Measurements from ENCODE around the gene BLOC1S6. TPM values are rescaled to one million over a fixed set of nuclear protein-coding genes. Genes with fewer than 3 reads are reported as not detected.

Gene BLOC1S6
- total RNA-seq, 2 donors from 2014 or later = 43.3 to 46.8 TPM

DNA sequence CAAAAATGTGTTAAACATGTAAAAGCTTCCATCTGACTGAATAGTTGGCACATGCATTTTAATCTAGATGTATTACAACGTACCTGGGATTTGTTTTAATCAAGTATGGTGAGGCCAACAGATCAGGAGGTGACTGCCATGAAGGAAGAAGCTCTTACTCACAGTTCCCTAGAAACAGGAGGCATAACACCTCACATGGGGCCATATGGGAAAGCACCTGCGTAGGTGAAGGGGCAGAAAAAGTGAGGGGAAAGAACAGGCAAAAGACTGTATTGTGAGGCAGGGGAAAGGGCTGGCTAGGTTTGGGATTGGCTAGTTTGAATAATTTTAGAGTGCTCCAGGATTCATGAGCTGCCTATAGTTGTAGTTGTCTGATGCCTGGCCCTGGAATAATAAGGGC is 57.3 kb downstream of the BLOC1S6 start:
- no peak overlapping the region for H3K9ac ChIP-seq (ENCODE audit: extremely low read depth, low read length, poor library complexity, severe bottlenecking)
- H3K4me1 Mint-ChIP-seq = peaks cover 8% of the 10 kb centered on the region
- H3K27ac ChIP-seq (ENCODE audit: low read depth, low read length) = no peak overlapping the region
- H3K9me3 ChIP-seq (ENCODE audit: control insufficient read depth, low read length) = no peaks in the 10 kb centered on the region
- H3K36me3 Mint-ChIP-seq (ENCODE audit: low read depth) = no peaks in the 10 kb centered on the region
- WGBS, 2 experiments (ENCODE audit: insufficient coverage in 1 of 2, insufficient read length in 1 of 2) = 60 to 75% methylated on average over 2 of the region's 2 CpGs
- TF ChIP-seq, protein P1, sequence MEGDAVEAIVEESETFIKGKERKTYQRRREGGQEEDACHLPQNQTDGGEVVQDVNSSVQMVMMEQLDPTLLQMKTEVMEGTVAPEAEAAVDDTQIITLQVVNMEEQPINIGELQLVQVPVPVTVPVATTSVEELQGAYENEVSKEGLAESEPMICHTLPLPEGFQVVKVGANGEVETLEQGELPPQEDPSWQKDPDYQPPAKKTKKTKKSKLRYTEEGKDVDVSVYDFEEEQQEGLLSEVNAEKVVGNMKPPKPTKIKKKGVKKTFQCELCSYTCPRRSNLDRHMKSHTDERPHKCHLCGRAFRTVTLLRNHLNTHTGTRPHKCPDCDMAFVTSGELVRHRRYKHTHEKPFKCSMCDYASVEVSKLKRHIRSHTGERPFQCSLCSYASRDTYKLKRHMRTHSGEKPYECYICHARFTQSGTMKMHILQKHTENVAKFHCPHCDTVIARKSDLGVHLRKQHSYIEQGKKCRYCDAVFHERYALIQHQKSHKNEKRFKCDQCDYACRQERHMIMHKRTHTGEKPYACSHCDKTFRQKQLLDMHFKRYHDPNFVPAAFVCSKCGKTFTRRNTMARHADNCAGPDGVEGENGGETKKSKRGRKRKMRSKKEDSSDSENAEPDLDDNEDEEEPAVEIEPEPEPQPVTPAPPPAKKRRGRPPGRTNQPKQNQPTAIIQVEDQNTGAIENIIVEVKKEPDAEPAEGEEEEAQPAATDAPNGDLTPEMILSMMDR (conservative IDR thresholded peaks at IDR 0.05) = no peak
- no peaks in the 10 kb centered on the region for H3K4me1 ChIP-seq (ENCODE audit: control insufficient read depth, insufficient read depth, low read length)
- H3K9me3 Mint-ChIP-seq = no peaks in the 10 kb centered on the region
- H3K27ac Mint-ChIP-seq = no peak overlapping the region
- no peak overlapping the region for H3K4me3 Mint-ChIP-seq
- DNase-seq = no peak
- no peak overlapping the region for H3K4me3 ChIP-seq (ENCODE audit: low read length)
- peaks cover 83% of the 10 kb centered on the region for H3K27me3 Mint-ChIP-seq (ENCODE audit: insufficient read depth)
- peaks cover 71% of the 10 kb centered on the region for H3K27me3 ChIP-seq (ENCODE audit: control insufficient read depth, insufficient read depth, low read length, poor library complexity, severe bottlenecking)
- H3K36me3 ChIP-seq (ENCODE audit: control insufficient read depth, insufficient read depth, low read length) = no peaks in the 10 kb centered on the region

DNA sequence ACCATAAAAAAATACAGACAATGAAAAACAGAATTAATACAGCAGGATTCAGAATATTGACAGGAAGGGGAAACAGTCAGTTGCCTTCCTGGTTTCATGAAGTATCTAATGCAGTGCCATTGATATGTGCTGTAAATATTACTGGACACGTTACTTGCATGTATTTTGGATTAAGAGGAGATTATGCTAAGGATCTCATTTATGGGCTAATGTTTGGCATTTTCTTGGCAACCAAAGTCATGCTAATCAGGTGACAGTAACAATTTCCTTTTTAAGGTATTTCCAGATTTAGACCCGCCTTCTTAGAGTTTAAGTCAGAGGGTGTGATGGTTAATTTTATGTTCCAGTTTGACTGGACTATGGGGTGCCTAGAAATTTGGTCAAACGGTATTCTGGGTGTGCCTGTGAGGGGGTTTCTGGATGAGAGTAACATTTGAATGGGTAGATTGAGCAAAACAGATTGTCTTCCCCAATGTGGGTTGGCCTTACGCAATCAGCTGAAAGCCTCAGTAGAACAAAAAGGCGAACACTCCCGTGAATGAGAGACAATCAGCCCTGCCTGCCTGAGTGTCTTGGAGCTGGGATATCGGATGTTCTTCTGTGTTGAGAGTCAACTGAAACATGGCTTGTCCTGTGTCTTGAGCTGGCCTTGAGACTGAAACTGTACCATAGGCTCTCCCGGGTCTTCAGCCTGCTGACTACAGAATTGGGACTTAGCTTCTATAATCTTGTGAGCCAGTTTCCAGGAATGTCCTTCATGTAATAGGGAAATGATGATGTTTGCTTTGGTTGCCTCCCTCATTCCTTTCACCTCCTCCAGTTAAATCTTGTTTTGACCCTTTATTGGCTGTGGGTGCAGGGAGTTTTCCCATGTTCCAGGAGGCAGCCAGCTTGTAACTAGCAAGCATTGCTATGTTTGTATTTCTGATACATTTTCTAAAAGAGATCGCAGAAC is 58.1 kb downstream of the BLOC1S6 start:
- Mint-ChIP-seq H3K4me3 (no peak overlapping the region), H3K36me3 (ENCODE audit: low read depth) (no peaks in the 10 kb centered on the region), H3K27me3 (ENCODE audit: insufficient read depth) (peaks cover 82% of the 10 kb centered on the region), H3K9me3 (no peaks in the 10 kb centered on the region), H3K27ac (no peak overlapping the region), H3K4me1 (peaks cover 8% of the 10 kb centered on the region)
- H3K9ac ChIP-seq (ENCODE audit: extremely low read depth, low read length, poor library complexity, severe bottlenecking) = no peak overlapping the region
- 92 to 94% methylated on average over 5 to 9 of the region's 9 CpGs for WGBS, 2 experiments (ENCODE audit: insufficient coverage in 1 of 2, insufficient read length in 1 of 2)
- H3K4me1 ChIP-seq (ENCODE audit: control insufficient read depth, insufficient read depth, low read length) = no peaks in the 10 kb centered on the region
- H3K4me3 ChIP-seq (ENCODE audit: low read length) = no peak overlapping the region
- H3K27ac ChIP-seq (ENCODE audit: low read depth, low read length) = no peak overlapping the region
- H3K36me3 ChIP-seq (ENCODE audit: control insufficient read depth, insufficient read depth, low read length) = no peaks in the 10 kb centered on the region
- H3K27me3 ChIP-seq (ENCODE audit: control insufficient read depth, insufficient read depth, low read length, poor library complexity, severe bottlenecking) = peaks cover 62% of the 10 kb centered on the region
- TF ChIP-seq, protein P1 (conservative IDR thresholded peaks at IDR 0.05) = no peak
- no peaks in the 10 kb centered on the region for H3K9me3 ChIP-seq (ENCODE audit: control insufficient read depth, low read length)
- DNase-seq = no peak

DNA sequence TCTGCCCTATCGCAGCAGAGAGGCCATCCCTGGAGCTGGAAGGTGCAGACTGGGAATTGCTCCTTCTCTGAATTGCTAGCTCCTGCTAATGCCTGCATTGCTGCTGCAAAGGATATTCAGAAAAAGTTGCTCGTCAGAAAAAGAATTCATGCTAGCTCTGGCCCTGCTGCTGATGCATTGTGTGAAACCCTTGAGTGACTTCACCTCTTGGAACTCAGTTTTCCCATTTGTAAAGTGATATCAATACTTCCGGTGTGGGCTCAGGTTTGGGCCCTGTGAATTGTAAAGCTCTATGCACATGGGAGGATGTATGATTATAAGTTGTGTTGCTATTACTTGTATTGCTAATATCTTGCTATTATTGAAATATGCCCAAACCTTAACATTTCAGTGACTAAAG is 59.0 kb downstream of the BLOC1S6 start:
- Histone ChIP-seq H3K9me3 (ENCODE audit: control insufficient read depth, low read length) (no peaks in the 10 kb centered on the region), H3K36me3 (ENCODE audit: control insufficient read depth, insufficient read depth, low read length) (no peaks in the 10 kb centered on the region), H3K4me1 (ENCODE audit: control insufficient read depth, insufficient read depth, low read length) (no peaks in the 10 kb centered on the region), H3K27me3 (ENCODE audit: control insufficient read depth, insufficient read depth, low read length, poor library complexity, severe bottlenecking) (peaks cover 53% of the 10 kb centered on the region), H3K4me3 (ENCODE audit: low read length) (no peak overlapping the region), H3K9ac (ENCODE audit: extremely low read depth, low read length, poor library complexity, severe bottlenecking) (no peak overlapping the region), H3K27ac (ENCODE audit: low read depth, low read length) (no peak overlapping the region)
- no peak for DNase-seq
- Mint-ChIP-seq H3K4me3 (no peak overlapping the region), H3K36me3 (ENCODE audit: low read depth) (no peaks in the 10 kb centered on the region), H3K27me3 (ENCODE audit: insufficient read depth) (peaks cover 77% of the 10 kb centered on the region), H3K27ac (no peak overlapping the region), H3K4me1 (peaks cover 8% of the 10 kb centered on the region), H3K9me3 (no peaks in the 10 kb centered on the region)
- TF ChIP-seq, protein P1 (conservative IDR thresholded peaks at IDR 0.05) = no peak
- WGBS, 2 experiments (ENCODE audit: insufficient coverage in 1 of 2, insufficient read length in 1 of 2) = 89 to 97% methylated on average over 3 of the region's 3 CpGs
